ENCODE results near the gene PSMC6. TPM values are rescaled to one million over a fixed set of nuclear protein-coding genes. Genes with fewer than 3 reads are reported as not detected.
"Not testable (repeated sequence)": the region's sequence is repeated elsewhere in the genome, so short reads cannot be mapped to it uniquely, and the experiment has no call there.

Gene PSMC6
- total RNA-seq, 1 donor from 2014 or later: 98.2 TPM

DNA sequence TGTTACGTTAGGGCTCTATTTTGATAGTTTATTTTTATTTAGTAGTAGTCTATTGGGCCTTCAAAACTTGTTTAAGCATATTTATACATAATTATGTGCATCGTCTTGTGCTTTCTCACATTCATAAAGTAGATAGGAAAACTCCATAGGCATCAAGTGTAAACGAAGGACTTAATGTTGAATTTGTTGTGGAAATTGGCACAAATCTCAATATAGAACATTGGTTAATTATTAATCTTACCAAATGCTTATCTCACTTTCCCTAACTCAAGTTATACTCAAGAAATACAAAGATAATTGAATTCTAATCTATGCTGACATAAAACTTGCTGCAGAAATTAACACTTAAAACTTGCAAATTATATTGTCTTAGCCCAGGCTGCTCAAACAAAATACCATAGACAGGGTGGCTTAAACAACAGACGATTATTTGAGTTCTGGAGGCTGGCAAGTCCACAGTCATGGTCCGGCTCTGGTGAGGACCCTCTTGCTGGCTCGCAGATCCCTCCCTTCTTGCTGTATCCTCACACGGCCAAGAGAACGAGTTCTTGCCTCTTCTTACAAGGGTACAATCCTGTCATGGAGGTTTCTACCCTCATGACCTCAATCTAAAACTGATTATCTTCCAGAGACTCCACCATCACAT is 41.8 kb downstream of the PSMC6 start:
- H3K27me3 ChIP-seq (ENCODE audit: control insufficient read depth, insufficient read depth, low read length): no peaks in the 10 kb centered on the region
- TF ChIP-seq, protein P1, sequence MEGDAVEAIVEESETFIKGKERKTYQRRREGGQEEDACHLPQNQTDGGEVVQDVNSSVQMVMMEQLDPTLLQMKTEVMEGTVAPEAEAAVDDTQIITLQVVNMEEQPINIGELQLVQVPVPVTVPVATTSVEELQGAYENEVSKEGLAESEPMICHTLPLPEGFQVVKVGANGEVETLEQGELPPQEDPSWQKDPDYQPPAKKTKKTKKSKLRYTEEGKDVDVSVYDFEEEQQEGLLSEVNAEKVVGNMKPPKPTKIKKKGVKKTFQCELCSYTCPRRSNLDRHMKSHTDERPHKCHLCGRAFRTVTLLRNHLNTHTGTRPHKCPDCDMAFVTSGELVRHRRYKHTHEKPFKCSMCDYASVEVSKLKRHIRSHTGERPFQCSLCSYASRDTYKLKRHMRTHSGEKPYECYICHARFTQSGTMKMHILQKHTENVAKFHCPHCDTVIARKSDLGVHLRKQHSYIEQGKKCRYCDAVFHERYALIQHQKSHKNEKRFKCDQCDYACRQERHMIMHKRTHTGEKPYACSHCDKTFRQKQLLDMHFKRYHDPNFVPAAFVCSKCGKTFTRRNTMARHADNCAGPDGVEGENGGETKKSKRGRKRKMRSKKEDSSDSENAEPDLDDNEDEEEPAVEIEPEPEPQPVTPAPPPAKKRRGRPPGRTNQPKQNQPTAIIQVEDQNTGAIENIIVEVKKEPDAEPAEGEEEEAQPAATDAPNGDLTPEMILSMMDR (IDR thresholded peaks at IDR 0.05; ENCODE audit: insufficient read depth, low read length, poor library complexity, severe bottlenecking): no peak
- H3K4me3 ChIP-seq (ENCODE audit: low read depth, low read length): no peak overlapping the region
- H3K36me3 ChIP-seq (ENCODE audit: control insufficient read depth, insufficient read depth, low read length): no peaks in the 10 kb centered on the region
- DNase-seq (ENCODE audit: low read depth): no peak

GRCh38 chr14:52755607-52756316 is 48.8 kb downstream of the PSMC6 start:
- TF ChIP-seq, protein P1 (IDR thresholded peaks at IDR 0.05; ENCODE audit: insufficient read depth, low read length, poor library complexity, severe bottlenecking): no peak
- no peak for DNase-seq (ENCODE audit: low read depth)
- Histone ChIP-seq H3K27me3 (ENCODE audit: control insufficient read depth, insufficient read depth, low read length) (no peaks in the 10 kb centered on the region), H3K36me3 (ENCODE audit: control insufficient read depth, insufficient read depth, low read length) (no peaks in the 10 kb centered on the region), H3K4me3 (ENCODE audit: low read depth, low read length) (no peak overlapping the region)

DNA sequence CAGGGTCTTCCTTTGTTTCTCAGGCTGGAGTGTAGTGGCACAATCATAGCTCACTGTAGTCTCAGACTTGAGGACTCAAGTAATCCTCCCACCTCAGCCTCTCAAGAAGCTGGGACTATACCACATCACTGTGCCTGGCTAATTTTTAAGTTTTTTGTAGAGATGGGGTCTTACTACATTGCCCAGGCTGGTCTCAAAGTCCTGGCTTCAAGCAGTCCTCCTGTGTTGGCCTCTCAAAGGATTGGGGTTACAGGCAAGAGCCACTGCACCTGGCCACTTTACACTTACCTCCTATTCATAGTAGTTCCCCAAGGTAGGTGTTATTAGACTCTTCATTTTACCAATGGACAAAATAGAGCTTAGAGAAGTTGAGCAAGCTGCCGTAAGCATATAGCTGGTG is 52.1 kb downstream of the PSMC6 start:
- DNase-seq (ENCODE audit: low read depth): no peak
- no peak overlapping the region for H3K4me3 ChIP-seq (ENCODE audit: low read depth, low read length)
- H3K27me3 ChIP-seq (ENCODE audit: control insufficient read depth, insufficient read depth, low read length): no peaks in the 10 kb centered on the region
- TF ChIP-seq, protein P1 (IDR thresholded peaks at IDR 0.05; ENCODE audit: insufficient read depth, low read length, poor library complexity, severe bottlenecking): no peak
- no peaks in the 10 kb centered on the region for H3K36me3 ChIP-seq (ENCODE audit: control insufficient read depth, insufficient read depth, low read length)

DNA sequence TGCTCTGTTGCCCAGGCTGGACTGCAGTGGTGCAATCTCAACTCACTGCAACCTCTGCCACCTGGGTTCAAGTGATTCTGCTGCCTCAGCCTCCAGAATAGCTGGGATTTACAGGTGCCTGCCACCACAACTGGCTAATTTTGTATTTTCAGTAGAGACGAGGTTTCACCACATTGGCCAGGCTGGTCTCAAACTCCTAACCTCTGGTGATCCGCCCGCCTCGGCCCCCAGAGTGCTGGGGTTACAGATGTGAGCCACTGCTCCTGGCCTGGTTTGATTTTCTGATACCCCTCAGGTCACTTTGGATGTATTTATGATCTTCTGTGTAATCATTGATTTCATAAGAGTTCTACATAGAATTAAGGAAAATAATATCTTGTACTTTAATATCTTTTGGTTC is 55.9 kb downstream of the PSMC6 start:
- DNase-seq (ENCODE audit: low read depth); H3K36me3 ChIP-seq (ENCODE audit: control insufficient read depth, insufficient read depth, low read length); H3K27me3 ChIP-seq (ENCODE audit: control insufficient read depth, insufficient read depth, low read length); H3K4me3 ChIP-seq (ENCODE audit: low read depth, low read length): not testable (repeated sequence)

DNA sequence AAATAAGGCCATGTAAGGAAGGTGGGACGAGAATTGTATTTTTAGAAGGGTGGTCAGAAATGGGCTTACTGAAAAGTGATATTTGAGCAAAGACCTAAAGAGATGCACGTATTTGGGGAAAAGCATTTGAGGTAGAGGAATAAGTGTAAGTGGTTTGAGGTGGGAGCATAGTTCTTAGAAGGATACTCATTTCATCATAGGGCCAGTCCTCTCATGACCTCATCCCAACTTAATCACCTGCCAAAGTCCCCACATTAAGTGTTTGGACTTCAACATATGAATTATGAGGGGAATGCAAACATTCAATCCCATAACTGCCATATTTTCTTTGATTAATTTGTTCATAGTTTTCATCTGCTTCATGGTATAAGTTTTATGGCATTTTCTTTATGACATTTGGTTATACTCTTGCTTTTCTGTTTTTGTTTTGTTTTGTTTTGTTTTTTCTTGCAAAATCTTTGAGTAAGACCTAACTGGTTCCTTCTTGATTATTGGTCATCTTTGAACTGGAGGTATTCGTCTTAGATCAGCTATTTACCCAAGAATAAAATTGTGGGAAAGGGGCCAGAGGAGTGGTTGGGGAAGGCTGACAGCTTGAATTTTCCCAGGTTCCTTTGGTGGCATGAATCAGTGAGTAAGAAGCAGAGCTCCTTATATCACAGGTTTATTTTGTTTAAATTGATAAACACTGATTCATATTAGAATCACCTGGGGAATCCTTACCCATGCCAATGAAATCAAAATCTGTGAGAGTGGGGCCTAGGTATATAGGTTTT is 60.2 kb downstream of the PSMC6 start:
- DNase-seq (ENCODE audit: low read depth): no peak
- no peak overlapping the region for H3K4me3 ChIP-seq (ENCODE audit: low read depth, low read length)
- TF ChIP-seq, protein P1 (IDR thresholded peaks at IDR 0.05; ENCODE audit: insufficient read depth, low read length, poor library complexity, severe bottlenecking): no peak

GRCh38 chr14:52769887-52770286 is 62.9 kb downstream of the PSMC6 start:
- no peak for DNase-seq (ENCODE audit: low read depth)
- no peaks in the 10 kb centered on the region for H3K27me3 ChIP-seq (ENCODE audit: control insufficient read depth, insufficient read depth, low read length)
- no peaks in the 10 kb centered on the region for H3K36me3 ChIP-seq (ENCODE audit: control insufficient read depth, insufficient read depth, low read length)
- no peak overlapping the region for H3K4me3 ChIP-seq (ENCODE audit: low read depth, low read length)
- TF ChIP-seq, protein P1 (IDR thresholded peaks at IDR 0.05; ENCODE audit: insufficient read depth, low read length, poor library complexity, severe bottlenecking): no peak

More for the DNA sequence above, 60.2 kb downstream of the PSMC6 start:
- H3K36me3 ChIP-seq (ENCODE audit: control insufficient read depth, insufficient read depth, low read length): no peaks in the 10 kb centered on the region
- no peaks in the 10 kb centered on the region for H3K27me3 ChIP-seq (ENCODE audit: control insufficient read depth, insufficient read depth, low read length)

Measured in kidney epithelial cell (primary cell).